D721Med (cell line): ENCODE data around the gene TAS2R10.

Experiments
- DNase-seq: peaks from one replicate; pipeline ENCODE4 v3.0.0; 2011; ENCODE audit warnings: low spot score; ENCODE audit not compliant: insufficient read length
- FAIRE-seq: peaks from 2 replicates; lab custom pipeline; 2011; peaks lifted over from hg19 to GRCh38; lab: Jason Lieb, UNC
- CTCF ChIP-seq: IDR thresholded peaks from 2 replicates; pipeline ENCODE4 v1.5.1; 2012; ENCODE audit warnings: mild to moderate bottlenecking, control low read depth; ENCODE audit not compliant: insufficient read depth; ENCODE audit errors: missing control alignments

The TAS2R10 gene

GRCh38 chr12:10851243-10851858, 25.2 kb upstream of the TAS2R10 start:
- no peak for DNase-seq
- FAIRE-seq = no peak
- TF ChIP-seq CTCF = no peak

- no peak for TF ChIP-seq CTCF
- DNase-seq (no peak), FAIRE-seq (no peak)
Measured at GRCh38 chr12:10849425-10849878, 23.3 kb upstream of the TAS2R10 start, which contains the start of gene PRR4. Gene PRR4, minus strand, starts transcription at chr12:10849475. Its CDS starts 38 bp downstream, at chr12:10849437.

GRCh38 chr12:10847744-10848143, 21.6 kb upstream of the TAS2R10 start:
- no peak for TF ChIP-seq CTCF
- no peak for DNase-seq
- no peak for FAIRE-seq

GRCh38 chr12:10842862-10843261, 16.7 kb upstream of the TAS2R10 start:
- TF ChIP-seq CTCF = no peak

GRCh38 chr12:10838461-10838860, 12.3 kb upstream of the TAS2R10 start:
- TF ChIP-seq CTCF = no peak
- DNase-seq (no peak), FAIRE-seq (no peak)

More at GRCh38 chr12:10842862-10843261, 16.7 kb upstream of the TAS2R10 start:
- DNase-seq (no peak), FAIRE-seq (no peak)

- no peak for TF ChIP-seq CTCF
- DNase-seq (no peak), FAIRE-seq (no peak)
Measured at GRCh38 chr12:10829994-10830393, 3.8 kb upstream of the TAS2R10 start.

GRCh38 chr12:10824957-10825356, 1.2 kb downstream of the TAS2R10 start:
- TF ChIP-seq CTCF = no peak
- no peak for DNase-seq
- FAIRE-seq = no peak
